Measurements from ENCODE around the gene SPATC1L.
"Not testable (repeated sequence)": the region's sequence is repeated elsewhere in the genome, so short reads cannot be mapped to it uniquely, and the experiment has no call there.

SPATC1L gene

GRCh38 chr21:46199436-46200373 is 15.4 kb upstream of the SPATC1L start:
- FAIRE-seq, result no peak

- no peak for FAIRE-seq
Observed at GRCh38 chr21:46196733-46197132, 12.5 kb upstream of the SPATC1L start.

- FAIRE-seq, result no peak
Observed at GRCh38 chr21:46195595-46196195, 11.4 kb upstream of the SPATC1L start.

- no peak for FAIRE-seq
Observed at GRCh38 chr21:46194374-46195334, 10.4 kb upstream of the SPATC1L start.

GRCh38 chr21:46193829-46194373 is 9.6 kb upstream of the SPATC1L start:
- no peak for FAIRE-seq

GRCh38 chr21:46191686-46192575 is 7.7 kb upstream of the SPATC1L start:
- FAIRE-seq, result no peak

- FAIRE-seq, result no peak
Observed at GRCh38 chr21:46191257-46191685, 7.0 kb upstream of the SPATC1L start.

GRCh38 chr21:46190491-46191131 is 6.4 kb upstream of the SPATC1L start:
- FAIRE-seq, result no peak

GRCh38 chr21:46189959-46190490 is 5.8 kb upstream of the SPATC1L start:
- FAIRE-seq, result no peak

GRCh38 chr21:46189213-46189958 is 5.1 kb upstream of the SPATC1L start:
- no peak for FAIRE-seq

GRCh38 chr21:46188226-46189212 is 4.3 kb upstream of the SPATC1L start:
- no peak for FAIRE-seq

- FAIRE-seq, result no peak
Observed at GRCh38 chr21:46187814-46188213, 3.6 kb upstream of the SPATC1L start.

- no peak for FAIRE-seq
Observed at GRCh38 chr21:46187261-46187660, 3.0 kb upstream of the SPATC1L start.

- no peak for FAIRE-seq
Observed at GRCh38 chr21:46185716-46186115, 1.5 kb upstream of the SPATC1L start.

GRCh38 chr21:46184625-46185555 is 631 bp upstream of the SPATC1L start:
- no peak for FAIRE-seq

- not testable (repeated sequence) for FAIRE-seq
Observed at GRCh38 chr21:46183337-46183909, 836 bp downstream of the SPATC1L start.

Measured in TTC549 (cell line).